GM21737 (cell line): ENCODE results near the gene ALG1L2.
"Not testable (repeated sequence)": the region's sequence is repeated elsewhere in the genome, so short reads cannot be mapped to it uniquely, and the experiment has no call there.

Source experiments
- ATAC-seq: cut with Tn5 transposase; IDR thresholded peaks from one replicate; pipeline ENCODE4 v1.9.1; 2021; ENCODE audit warnings: mild to moderate bottlenecking, moderate library complexity; ENCODE audit not compliant: unreplicated experiment

ALG1L2 gene

DNA sequence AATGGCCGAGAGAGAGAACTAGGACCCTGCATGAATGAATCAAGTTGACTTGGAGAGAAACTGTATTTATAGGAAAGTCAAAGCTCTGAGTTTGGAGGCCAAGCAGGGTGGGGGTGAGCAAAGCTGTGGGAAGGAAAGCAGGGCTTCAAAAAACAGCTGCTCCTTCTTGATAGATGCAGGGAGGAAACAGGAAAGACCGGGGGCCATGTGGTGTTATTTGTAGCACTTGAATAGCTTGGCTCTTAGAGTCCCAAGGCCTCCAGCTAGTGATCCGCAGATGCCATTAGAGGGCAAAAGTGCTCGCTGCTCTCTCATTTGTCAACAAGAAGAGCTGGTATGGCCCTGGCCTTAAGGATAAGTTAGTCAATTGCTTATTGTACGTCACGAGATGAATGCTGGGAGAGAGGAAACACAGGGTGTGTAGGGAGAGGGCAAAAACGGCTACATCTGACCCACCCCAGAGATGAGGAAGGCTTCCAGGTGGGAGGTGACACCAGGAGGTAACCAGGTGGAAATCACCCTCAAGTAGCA is at the start of gene ALG1L2:
ALG1L2 (plus strand) TSS at position 481 of the 531 bp plus-strand sequence. CDS start 186 bp downstream, outside the sequence.
- ATAC-seq = no peak

- ATAC-seq = not testable (repeated sequence)
Measured at GRCh38 chr3:130037126-130037815, 44.4 kb upstream of the ALG1L2 start.

GRCh38 chr3:130042736-130043135 is 38.9 kb upstream of the ALG1L2 start:
- ATAC-seq = not testable (repeated sequence)

DNA sequence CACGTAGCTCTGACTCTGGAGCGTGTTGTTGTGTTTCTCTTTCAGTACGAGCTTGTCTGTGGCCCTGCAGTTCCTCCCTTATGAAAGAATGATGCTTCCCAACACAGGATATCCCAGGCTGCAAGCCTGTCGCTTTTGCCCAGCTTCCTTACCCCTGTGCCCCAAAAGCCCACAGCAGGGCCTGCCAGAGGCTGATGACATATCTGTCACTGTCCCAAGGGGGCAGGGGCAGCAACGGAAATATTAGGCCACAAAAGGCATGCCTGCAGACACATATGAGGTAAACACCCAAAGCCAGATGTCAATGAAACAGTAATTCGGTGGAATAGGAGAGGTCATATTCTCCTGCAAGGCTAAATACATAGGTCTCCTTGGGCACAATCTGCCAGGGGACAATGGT is 38.0 kb upstream of the ALG1L2 start:
- not testable (repeated sequence) for ATAC-seq

DNA sequence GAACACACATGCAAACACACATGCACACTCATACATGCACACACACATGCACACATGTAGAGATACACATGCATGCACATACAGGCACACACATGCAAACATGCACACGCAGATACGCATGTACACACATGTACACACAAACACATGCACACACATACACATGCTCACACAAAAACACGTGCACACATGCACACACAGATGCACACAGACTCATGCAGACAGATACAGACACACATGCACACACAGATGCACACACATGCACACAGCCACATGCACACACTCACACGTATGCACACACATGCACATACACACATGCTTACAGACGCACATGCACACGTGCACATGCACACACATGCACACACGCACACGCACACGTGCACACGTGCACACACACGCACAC is 37.3 kb upstream of the ALG1L2 start:
- no peak for ATAC-seq

DNA sequence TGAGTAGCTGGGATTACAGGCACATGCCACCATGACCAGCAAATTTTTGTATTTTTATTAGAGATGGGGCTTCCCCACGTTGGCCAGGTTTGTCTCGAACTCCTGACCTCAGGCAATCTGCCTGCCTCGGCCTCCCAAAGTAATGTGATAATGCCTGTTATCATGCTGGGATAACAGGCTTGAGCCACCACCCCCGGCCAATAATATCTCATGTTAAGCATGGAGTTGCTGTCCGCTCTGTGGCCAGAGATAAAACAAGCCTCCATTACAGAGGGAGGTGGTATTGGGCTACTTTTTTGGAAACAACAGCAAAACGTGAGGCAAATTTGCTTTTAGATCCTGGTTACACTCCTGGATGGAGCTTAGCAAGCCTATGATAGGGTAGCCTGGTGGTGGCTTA is 32.9 kb upstream of the ALG1L2 start:
- no peak for ATAC-seq

DNA sequence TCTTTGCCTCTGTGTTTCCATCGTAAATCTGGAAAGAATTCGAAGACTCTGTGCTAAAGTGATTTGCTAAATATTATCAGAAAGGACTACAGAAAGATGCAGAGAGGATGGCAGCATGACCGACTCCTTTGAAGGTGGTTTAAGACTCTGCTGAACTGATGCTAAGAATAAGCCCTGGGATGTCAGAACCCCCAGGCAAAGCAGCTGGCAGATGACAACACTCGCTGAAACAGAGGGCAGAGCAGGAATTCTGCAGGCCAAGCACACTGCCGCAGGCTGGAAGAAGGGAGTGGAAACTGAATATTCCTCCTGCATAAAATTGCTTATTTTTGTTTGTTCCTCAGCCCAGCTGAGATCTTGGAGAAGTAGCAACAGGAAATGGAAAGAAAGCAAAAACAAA is 29.3 kb upstream of the ALG1L2 start:
- not testable (repeated sequence) for ATAC-seq

- ATAC-seq = not testable (repeated sequence)
Measured at GRCh38 chr3:130052965-130053364, 28.7 kb upstream of the ALG1L2 start.

DNA sequence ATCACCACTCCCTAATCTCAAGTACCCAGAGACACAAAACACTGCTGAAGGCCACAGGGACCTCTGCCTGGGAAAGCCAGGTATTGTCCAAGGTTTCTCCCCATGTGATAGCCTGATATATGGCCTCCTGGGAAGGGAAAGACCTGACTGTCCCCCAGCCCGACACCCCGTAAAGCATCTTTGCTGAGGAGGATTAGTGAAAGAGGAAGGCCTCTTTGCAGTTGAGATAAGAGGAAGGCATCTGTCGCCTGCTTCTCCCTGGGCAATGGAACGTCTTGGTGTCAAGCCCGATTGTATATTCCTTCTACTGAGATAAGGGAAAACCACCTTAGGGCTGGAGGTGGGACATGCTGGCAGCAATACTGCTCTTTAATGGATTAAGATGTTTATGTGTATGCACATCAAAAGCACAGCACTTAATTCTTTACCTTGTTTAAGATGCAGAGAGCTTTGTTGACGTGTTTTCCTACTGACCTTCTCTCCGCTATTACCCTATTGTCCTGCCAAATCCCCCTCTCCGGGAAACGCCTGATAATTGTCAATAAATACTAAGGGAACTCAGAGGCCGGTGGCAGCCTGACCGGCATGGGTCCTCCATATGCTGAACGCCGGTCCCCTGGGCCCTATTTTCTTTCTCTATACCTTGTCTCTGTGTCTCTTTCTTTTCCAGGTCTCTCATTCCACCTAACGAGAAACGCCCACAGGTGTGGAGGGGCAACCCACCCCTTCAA is 23.9 kb upstream of the ALG1L2 start:
- ATAC-seq = not testable (repeated sequence)

GRCh38 chr3:130058267-130058657 is 23.4 kb upstream of the ALG1L2 start:
- ATAC-seq = not testable (repeated sequence)

DNA sequence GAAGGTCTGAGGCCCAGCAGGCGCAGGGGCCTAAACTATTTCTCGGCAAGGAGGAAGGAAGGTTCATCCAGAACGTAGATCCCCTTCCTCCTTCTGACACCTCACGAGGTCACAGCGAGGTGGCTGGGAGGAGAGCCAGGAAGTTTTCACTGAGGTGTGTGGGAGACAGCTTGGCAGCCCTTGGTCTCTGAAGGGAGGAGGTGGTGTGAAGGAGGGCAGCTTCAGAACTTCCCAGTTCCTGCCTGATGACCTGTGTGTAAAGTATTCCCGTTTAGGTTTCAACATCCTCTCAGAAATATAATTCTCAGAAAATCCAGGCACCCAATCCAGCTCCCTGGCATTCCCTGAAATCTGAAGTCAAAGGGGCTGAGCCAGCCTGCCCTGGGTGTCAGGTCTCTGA is 22.9 kb upstream of the ALG1L2 start:
- ATAC-seq = not testable (repeated sequence)

- ATAC-seq = not testable (repeated sequence)
Measured at GRCh38 chr3:130059162-130059561, 22.5 kb upstream of the ALG1L2 start.

DNA sequence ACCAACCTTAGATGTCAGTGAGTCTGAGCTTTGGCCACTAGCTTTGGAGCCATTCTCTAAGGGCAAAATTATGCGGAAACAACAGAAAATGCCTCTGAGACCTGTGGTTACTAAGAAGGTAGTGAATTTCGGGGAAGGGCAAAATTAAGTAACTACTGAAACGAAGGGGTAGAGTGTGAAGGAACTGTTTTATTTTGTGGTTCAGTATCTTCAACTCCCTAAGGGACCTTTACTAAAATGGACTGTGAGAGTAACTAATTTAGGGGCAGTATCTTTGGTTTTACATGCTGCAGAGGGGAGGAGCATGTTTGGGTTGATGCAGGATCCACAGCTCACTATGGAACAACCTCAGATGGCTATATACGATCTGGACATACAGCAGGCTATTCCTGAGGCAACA is 8.0 kb upstream of the ALG1L2 start:
- ATAC-seq = no peak

- ATAC-seq = no peak
Measured at GRCh38 chr3:130077636-130078035, 4.0 kb upstream of the ALG1L2 start.

DNA sequence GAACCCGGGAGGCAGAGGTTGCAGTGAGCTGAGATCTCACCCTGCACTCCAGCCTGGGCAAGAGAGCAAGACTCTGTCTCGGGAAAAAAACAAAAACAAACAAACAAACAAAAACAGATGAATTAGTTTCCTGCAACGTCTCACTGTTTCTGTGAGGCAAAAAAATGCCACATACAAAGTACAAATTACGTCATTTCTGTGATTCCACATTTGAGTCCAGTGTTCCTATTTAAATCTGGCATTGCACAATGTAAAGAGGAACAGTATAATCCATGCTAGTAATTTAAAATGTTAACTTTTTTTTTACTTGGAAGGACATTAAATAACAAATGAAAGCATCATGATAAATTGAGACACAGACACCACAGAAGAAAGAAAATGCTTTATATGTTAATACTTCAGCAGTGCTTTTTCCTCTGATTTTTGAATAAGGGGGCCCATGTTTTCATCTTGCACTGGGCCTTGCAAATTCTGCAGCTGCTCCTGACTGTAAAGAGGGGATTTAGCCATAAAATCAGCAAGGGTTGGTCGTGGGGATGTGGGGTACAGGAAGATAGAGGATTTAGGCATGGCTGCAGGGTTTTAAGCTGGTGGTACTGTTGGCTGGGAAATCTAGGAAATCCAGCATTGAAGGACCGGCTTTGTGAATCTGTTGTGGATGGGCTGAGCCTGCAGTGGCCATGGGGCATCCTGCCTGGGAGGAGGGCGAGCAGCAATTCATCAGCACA is 1.9 kb downstream of the ALG1L2 start:
- ATAC-seq = not testable (repeated sequence)

GRCh38 chr3:130084436-130084980 is 2.9 kb downstream of the ALG1L2 start:
- no peak for ATAC-seq

GRCh38 chr3:130085881-130086280 is 4.2 kb downstream of the ALG1L2 start:
- ATAC-seq = no peak

GRCh38 chr3:130086628-130087027 is 5.0 kb downstream of the ALG1L2 start:
- not testable (repeated sequence) for ATAC-seq

- ATAC-seq = no peak
Measured at GRCh38 chr3:130088061-130088460, 6.4 kb downstream of the ALG1L2 start.

GRCh38 chr3:130090681-130091080 is 9.1 kb downstream of the ALG1L2 start:
- ATAC-seq = not testable (repeated sequence)

- ATAC-seq = no peak
Measured at GRCh38 chr3:130091958-130092357, 10.3 kb downstream of the ALG1L2 start.
